IPS-20b (cell line): ENCODE results near the gene SPTBN5.

Source experiments
- H3K27ac ChIP-seq: one replicate; pipeline ENCODE4 v1.5.1; 2013; ENCODE audit warnings: low read length
- H3K27me3 ChIP-seq: 2 replicates; pipeline ENCODE4 v1.6.1; 2013; ENCODE audit warnings: mild to moderate bottlenecking, low read length, inconsistent platforms; ENCODE audit not compliant: insufficient read depth
- H3K36me3 ChIP-seq: 2 replicates; pipeline ENCODE4 v1.6.1; 2013; ENCODE audit warnings: low read depth, mild to moderate bottlenecking, inconsistent platforms, low read length, moderate library complexity; ENCODE audit not compliant: insufficient read depth
- H3K4me1 ChIP-seq: 2 replicates; pipeline ENCODE4 v1.6.1; 2013; ENCODE audit warnings: mild to moderate bottlenecking, control low read depth, inconsistent platforms, low read length, moderate library complexity; ENCODE audit not compliant: insufficient read depth
- H3K4me3 ChIP-seq: 2 replicates; pipeline ENCODE4 v1.5.1; 2013; ENCODE audit warnings: mild to moderate bottlenecking, low read length, inconsistent platforms
- H3K9ac ChIP-seq: 2 replicates; pipeline ENCODE4 v1.6.1; 2013; ENCODE audit warnings: low read depth, mild to moderate bottlenecking, inconsistent platforms, low read length, moderate library complexity
- H3K9me3 ChIP-seq: 2 replicates; pipeline ENCODE4 v1.6.1; 2013; ENCODE audit warnings: mild to moderate bottlenecking, low read depth, low read length, inconsistent platforms; ENCODE audit not compliant: insufficient read depth

SPTBN5 gene

GRCh38 chr15:41933326-41933725, 39.5 kb upstream of the SPTBN5 start:
- no peak overlapping the region for H3K27ac ChIP-seq
- H3K4me1 ChIP-seq: peaks cover 9% of the 10 kb centered on the region; the same call in 1 of the 2 replicates
- H3K9me3 ChIP-seq: no peaks in the 10 kb centered on the region
- no peak overlapping the region for H3K4me3 ChIP-seq
- no peak overlapping the region for H3K9ac ChIP-seq
- no peaks in the 10 kb centered on the region for H3K27me3 ChIP-seq
- peaks cover 10% of the 10 kb centered on the region; the same call in 1 of the 2 replicates for H3K36me3 ChIP-seq

- H3K27me3 ChIP-seq: no peaks in the 10 kb centered on the region
- H3K36me3 ChIP-seq: peaks cover 6% of the 10 kb centered on the region; the same call in 1 of the 2 replicates
- H3K4me3 ChIP-seq: no peak overlapping the region
- peaks cover 9% of the 10 kb centered on the region; the same call in 1 of the 2 replicates for H3K4me1 ChIP-seq
- H3K9ac ChIP-seq: no peak overlapping the region
- H3K27ac ChIP-seq: no peak overlapping the region
- H3K9me3 ChIP-seq: no peaks in the 10 kb centered on the region
These were observed 38.8 kb upstream of the SPTBN5 start for GRCh38 chr15:41932511-41933289.

GRCh38 chr15:41932101-41932500, 38.2 kb upstream of the SPTBN5 start:
- H3K4me1 ChIP-seq: peaks cover 9% of the 10 kb centered on the region; the same call in 1 of the 2 replicates
- no peaks in the 10 kb centered on the region for H3K9me3 ChIP-seq
- H3K4me3 ChIP-seq: no peak overlapping the region
- no peaks in the 10 kb centered on the region for H3K27me3 ChIP-seq
- no peak overlapping the region for H3K27ac ChIP-seq
- H3K9ac ChIP-seq: no peak overlapping the region
- peaks cover 6% of the 10 kb centered on the region; the same call in 1 of the 2 replicates for H3K36me3 ChIP-seq

GRCh38 chr15:41930867-41931222, 37.0 kb upstream of the SPTBN5 start:
- Histone ChIP-seq H3K4me3 (no peak overlapping the region), H3K27me3 (no peaks in the 10 kb centered on the region), H3K4me1 (peaks cover 12% of the 10 kb centered on the region; the same call in 1 of the 2 replicates), H3K27ac (no peak overlapping the region), H3K9me3 (no peaks in the 10 kb centered on the region), H3K36me3 (peaks cover 6% of the 10 kb centered on the region; the same call in 1 of the 2 replicates), H3K9ac (no peak overlapping the region)

GRCh38 chr15:41930221-41930866, 36.5 kb upstream of the SPTBN5 start:
- no peaks in the 10 kb centered on the region for H3K9me3 ChIP-seq
- no peak overlapping the region for H3K4me3 ChIP-seq
- H3K9ac ChIP-seq: no peak overlapping the region
- no peaks in the 10 kb centered on the region for H3K27me3 ChIP-seq
- no peak overlapping the region for H3K27ac ChIP-seq
- peaks cover 12% of the 10 kb centered on the region; the same call in 1 of the 2 replicates for H3K4me1 ChIP-seq
- peaks cover 8% of the 10 kb centered on the region; the same call in 1 of the 2 replicates for H3K36me3 ChIP-seq

- Histone ChIP-seq H3K9me3 (no peaks in the 10 kb centered on the region), H3K36me3 (peaks cover 19% of the 10 kb centered on the region; the same call in 1 of the 2 replicates), H3K4me3 (no peak overlapping the region), H3K9ac (no peak overlapping the region), H3K27ac (no peak overlapping the region), H3K4me1 (peaks cover 8% of the 10 kb centered on the region; the same call in 1 of the 2 replicates), H3K27me3 (no peaks in the 10 kb centered on the region)
These were observed 35.1 kb upstream of the SPTBN5 start for GRCh38 chr15:41928637-41929620.

GRCh38 chr15:41928100-41928499, 34.2 kb upstream of the SPTBN5 start:
- no peak overlapping the region for H3K4me3 ChIP-seq
- no peak overlapping the region for H3K9ac ChIP-seq
- H3K4me1 ChIP-seq: peaks cover 4% of the 10 kb centered on the region; the same call in 1 of the 2 replicates
- no peaks in the 10 kb centered on the region for H3K9me3 ChIP-seq
- H3K36me3 ChIP-seq: peaks cover 22% of the 10 kb centered on the region; the same call in 1 of the 2 replicates
- no peaks in the 10 kb centered on the region for H3K27me3 ChIP-seq
- H3K27ac ChIP-seq: no peak overlapping the region

GRCh38 chr15:41927536-41927935, 33.7 kb upstream of the SPTBN5 start:
- no peaks in the 10 kb centered on the region for H3K9me3 ChIP-seq
- H3K27me3 ChIP-seq: no peaks in the 10 kb centered on the region
- H3K36me3 ChIP-seq: peaks cover 22% of the 10 kb centered on the region; the same call in 1 of the 2 replicates
- H3K4me1 ChIP-seq: 0 out of 2 replicates have a peak, but pooled peaks cover 3% of the 10 kb centered on the region
- H3K27ac ChIP-seq: no peak overlapping the region
- H3K9ac ChIP-seq: no peak overlapping the region
- no peak overlapping the region for H3K4me3 ChIP-seq

- H3K27me3 ChIP-seq: no peaks in the 10 kb centered on the region
- no peak overlapping the region for H3K9ac ChIP-seq
- 0 out of 2 replicates have a peak, but pooled peaks cover 3% of the 10 kb centered on the region for H3K4me1 ChIP-seq
- H3K27ac ChIP-seq: no peak overlapping the region
- peaks cover 16% of the 10 kb centered on the region; the same call in 1 of the 2 replicates for H3K36me3 ChIP-seq
- H3K9me3 ChIP-seq: no peaks in the 10 kb centered on the region
- H3K4me3 ChIP-seq: no peak overlapping the region
These were observed 32.6 kb upstream of the SPTBN5 start for GRCh38 chr15:41926185-41927056.

- peaks cover 16% of the 10 kb centered on the region; the same call in 1 of the 2 replicates for H3K36me3 ChIP-seq
- no peak overlapping the region for H3K4me3 ChIP-seq
- H3K27ac ChIP-seq: no peak overlapping the region
- H3K9ac ChIP-seq: no peak overlapping the region
- H3K4me1 ChIP-seq: 0 out of 2 replicates have a peak, but pooled peaks cover 3% of the 10 kb centered on the region
- H3K27me3 ChIP-seq: no peaks in the 10 kb centered on the region
- no peaks in the 10 kb centered on the region for H3K9me3 ChIP-seq
These were observed 31.3 kb upstream of the SPTBN5 start for GRCh38 chr15:41925086-41925608.
